BJ (cell line): Measurements from ENCODE around the gene MSANTD3. TPM values are rescaled to one million over a fixed set of nuclear protein-coding genes. Genes with fewer than 3 reads are reported as not detected.
A peak's percentile ranks its signal among the peaks of the same experiment; 100 is the strongest.

Source experiments
- CTCF ChIA-PET: fragments of 350-600 bp; formaldehyde crosslinking; extraction: SDS; loops from one replicate; lab custom pipeline; 2021; ENCODE audit warnings: antibody characterized with exemption, inconsistent platforms; lab: Yijun Ruan, JAX
- POLR2A ChIA-PET: fragments of 300-600 bp; sonication (Branson Sonifier 250); formaldehyde crosslinking; extraction: SDS; loops from one replicate; lab custom pipeline; 2021; ENCODE audit warnings: antibody characterized with exemption; lab: Charles Lee
- DNase-seq: peaks from one replicate; pipeline ENCODE4 v3.0.0-alpha.2; 2011; ENCODE audit warnings: low read depth
- H3K27me3 ChIP-seq: 2 replicates; pipeline ENCODE4 v1.6.0; 2011; ENCODE audit warnings: low read length; ENCODE audit not compliant: control insufficient read depth, insufficient read depth
- H3K36me3 ChIP-seq: 2 replicates; pipeline ENCODE4 v1.5.1; 2011; ENCODE audit warnings: low read length; ENCODE audit not compliant: control insufficient read depth, insufficient read depth
- H3K4me3 ChIP-seq: 2 replicates; pipeline ENCODE4 v1.5.1; 2011; ENCODE audit warnings: low read depth, mild to moderate bottlenecking, control low read depth, low read length
- polyA plus RNA-seq: library from polyadenylated mRNA; depleted of rRNA; stranded (reverse); fragments of >200 nt; gene quantifications from 2 replicates; pipeline ENCODE4 v1.2.3, GENCODE V29; 2011
- TF ChIP-seq, protein P1 (sequence below): IDR thresholded peaks from 2 replicates; pipeline ENCODE4 v1.5.1; 2011; ENCODE audit warnings: low read depth, mild to moderate bottlenecking, control low read depth, inconsistent platforms, low read length, moderate library complexity; ENCODE audit not compliant: insufficient read depth

The MSANTD3 gene
- polyA plus RNA-seq, 1 experiment = 34.5 TPM

DNA sequence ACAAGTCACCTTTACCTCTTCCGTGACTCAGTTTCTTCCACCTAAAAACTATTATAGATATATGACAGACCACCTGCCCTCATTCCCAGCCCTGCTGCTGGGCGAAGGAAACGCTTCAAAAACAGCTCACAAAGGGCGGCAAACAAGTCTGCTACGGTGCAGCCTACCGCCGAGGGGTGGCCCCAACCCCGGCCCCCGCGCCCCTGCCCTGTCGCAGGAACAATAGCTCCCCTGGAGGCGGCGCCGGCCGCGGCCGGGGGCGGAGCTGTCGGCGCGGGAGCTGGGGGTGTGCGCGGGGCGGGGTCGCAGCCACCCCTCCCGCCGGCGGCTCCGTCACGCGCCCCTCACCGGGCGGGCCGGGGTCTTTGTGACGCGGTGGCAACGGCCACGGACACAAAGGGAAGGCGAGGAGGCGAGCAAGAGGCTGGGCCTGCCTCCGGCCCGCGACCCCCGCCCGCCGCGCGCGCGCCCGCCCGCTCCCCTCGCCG, 45.9 kb downstream of the MSANTD3 start, which contains the start of gene TMEFF1:
Gene TMEFF1, plus strand, starts transcription at position 362 of the 488 bp plus-strand sequence. CDS start 396 bp downstream, outside the sequence.
- ChIA-PET CTCF (interaction anchor here (0.6 to 1.3 kb wide), 2 partner anchors 16 to 1279 kb away, joined by 3 read pairs; no protein-coding TSS in a partner anchor), POLR2A (no interaction called here)
- TF ChIP-seq, protein P1, sequence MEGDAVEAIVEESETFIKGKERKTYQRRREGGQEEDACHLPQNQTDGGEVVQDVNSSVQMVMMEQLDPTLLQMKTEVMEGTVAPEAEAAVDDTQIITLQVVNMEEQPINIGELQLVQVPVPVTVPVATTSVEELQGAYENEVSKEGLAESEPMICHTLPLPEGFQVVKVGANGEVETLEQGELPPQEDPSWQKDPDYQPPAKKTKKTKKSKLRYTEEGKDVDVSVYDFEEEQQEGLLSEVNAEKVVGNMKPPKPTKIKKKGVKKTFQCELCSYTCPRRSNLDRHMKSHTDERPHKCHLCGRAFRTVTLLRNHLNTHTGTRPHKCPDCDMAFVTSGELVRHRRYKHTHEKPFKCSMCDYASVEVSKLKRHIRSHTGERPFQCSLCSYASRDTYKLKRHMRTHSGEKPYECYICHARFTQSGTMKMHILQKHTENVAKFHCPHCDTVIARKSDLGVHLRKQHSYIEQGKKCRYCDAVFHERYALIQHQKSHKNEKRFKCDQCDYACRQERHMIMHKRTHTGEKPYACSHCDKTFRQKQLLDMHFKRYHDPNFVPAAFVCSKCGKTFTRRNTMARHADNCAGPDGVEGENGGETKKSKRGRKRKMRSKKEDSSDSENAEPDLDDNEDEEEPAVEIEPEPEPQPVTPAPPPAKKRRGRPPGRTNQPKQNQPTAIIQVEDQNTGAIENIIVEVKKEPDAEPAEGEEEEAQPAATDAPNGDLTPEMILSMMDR = 0 out of 2 replicates have a peak, but pooled peaks have one; percentile 22
- Histone ChIP-seq H3K27me3 (no peaks in the 10 kb centered on the region), H3K36me3 (no peaks in the 10 kb centered on the region), H3K4me3 (peak within 1 kb of the TSS; percentile 76)
- no peak for DNase-seq

DNA sequence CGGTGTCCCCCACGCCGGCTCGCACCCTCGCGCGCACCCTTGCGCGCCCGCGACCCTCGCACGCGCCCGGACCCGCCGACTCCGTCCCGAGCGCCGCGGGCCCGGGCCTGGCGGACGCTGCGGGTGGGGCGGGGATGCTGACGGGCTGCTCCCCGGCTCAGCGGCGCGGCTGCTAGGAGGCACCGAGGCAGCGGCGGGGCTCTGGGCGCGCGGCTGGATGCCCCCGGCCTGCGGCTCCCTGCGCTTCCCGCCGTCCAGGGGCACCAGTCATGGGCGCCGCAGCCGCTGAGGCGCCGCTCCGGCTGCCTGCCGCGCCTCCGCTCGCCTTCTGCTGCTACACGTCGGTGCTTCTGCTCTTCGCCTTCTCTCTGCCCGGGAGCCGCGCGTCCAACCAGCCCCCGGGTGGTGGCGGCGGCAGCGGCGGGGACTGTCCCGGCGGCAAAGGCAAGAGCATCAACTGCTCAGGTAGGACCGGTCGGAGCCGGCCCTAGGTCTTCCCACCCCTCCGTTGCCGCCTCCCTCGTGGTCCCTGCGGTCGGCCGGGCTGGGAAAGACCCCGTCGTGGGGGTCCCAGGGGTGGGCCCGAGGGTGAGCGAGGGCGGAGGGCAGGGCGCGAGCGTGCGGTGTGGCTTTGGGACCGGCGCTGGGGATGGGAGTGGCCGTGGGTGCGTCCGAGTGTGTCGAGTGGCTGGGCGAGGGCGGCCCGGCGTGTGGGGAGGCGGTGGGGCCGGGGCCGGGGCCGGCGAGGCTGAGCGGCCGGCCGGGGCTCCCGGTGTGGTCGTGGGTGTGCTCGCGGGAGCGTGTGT, 46.5 kb downstream of the MSANTD3 start:
- ChIA-PET POLR2A (no interaction called here), CTCF (interaction anchor here (0.6 to 1.3 kb wide), 2 partner anchors 17 to 1280 kb away, joined by 3 read pairs; no protein-coding TSS in a partner anchor)
- DNase-seq = no peak
- TF ChIP-seq, protein P1 = no peak
- H3K36me3 ChIP-seq = no peaks in the 10 kb centered on the region
- H3K27me3 ChIP-seq = no peaks in the 10 kb centered on the region
- H3K4me3 ChIP-seq = peak overlapping the region; percentile 76

DNA sequence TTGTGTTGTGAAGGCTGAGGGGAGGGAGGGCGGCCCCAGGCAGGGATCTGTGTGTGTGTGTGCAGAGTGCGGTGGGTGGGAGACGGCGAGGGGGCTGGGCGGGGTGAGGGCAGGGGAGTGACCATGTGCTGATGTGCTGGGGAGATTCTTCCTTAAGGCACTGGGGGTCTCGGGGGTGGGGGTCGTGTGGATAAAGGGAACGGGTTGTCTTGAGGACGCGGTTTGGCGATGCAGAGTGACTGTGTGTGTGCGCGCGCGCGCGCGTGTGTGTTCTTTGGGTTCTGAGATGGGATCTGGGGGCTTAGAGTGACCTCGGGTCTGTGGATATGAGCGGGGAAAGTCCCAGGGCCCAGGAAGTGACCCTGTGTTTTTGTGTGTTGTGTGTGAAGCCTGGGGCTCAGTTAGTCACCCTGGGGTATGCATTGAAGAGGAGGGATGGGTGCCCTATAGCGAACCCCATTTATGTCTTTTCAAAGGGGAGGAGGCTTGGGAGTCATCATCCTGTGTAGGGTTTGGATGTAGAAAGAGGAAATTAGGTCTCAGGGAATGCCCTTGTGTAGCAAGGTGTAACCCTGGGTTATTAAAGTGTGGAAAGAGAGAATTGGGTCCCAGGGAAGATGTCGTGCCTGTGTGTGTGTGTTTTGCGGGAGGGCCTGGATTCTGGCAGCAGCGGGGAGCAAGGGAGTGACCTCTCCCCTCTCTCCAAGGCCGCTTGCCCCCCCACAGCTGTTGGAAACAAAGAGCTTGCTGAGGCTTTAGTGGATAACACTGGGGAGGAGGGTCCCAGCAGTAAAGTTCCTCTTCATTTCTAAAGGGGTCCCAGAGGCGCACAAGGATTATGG, 47.4 kb downstream of the MSANTD3 start:
- TF ChIP-seq, protein P1 = no peak
- no peak for DNase-seq
- ChIA-PET POLR2A (no interaction called here), CTCF (interaction anchor here (0.8 to 1.2 kb wide), 2 partner anchors 8 to 32 kb away, joined by 3 read pairs; no protein-coding TSS in a partner anchor)
- Histone ChIP-seq H3K4me3 (peak overlapping the region; percentile 76), H3K27me3 (no peaks in the 10 kb centered on the region), H3K36me3 (no peaks in the 10 kb centered on the region)

DNA sequence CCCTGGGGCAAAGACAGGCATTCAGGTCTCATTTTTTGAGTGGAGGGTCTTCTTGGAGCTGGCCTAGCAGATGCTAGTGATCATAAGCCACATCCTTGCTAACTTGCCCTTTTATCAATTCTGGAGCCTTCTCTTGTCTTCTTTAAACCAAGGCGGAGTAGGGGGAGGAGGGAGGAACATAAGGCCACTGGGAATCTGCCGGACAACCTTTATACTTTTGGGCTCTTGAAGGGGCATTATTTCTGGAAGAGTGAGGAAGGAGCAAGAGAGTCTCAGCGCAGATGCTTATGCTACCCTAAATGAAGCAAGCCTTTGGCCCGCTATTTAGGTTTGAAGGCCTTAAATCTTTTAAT, 48.0 kb downstream of the MSANTD3 start:
- Histone ChIP-seq H3K36me3 (no peaks in the 10 kb centered on the region), H3K27me3 (no peaks in the 10 kb centered on the region), H3K4me3 (no peak overlapping the region)
- TF ChIP-seq, protein P1 = no peak
- CTCF ChIA-PET = interaction anchor here (0.6 to 1.2 kb wide), 4 partner anchors 9 to 979 kb away, joined by 3 to 4 read pairs (median 3); no protein-coding TSS in a partner anchor
- DNase-seq = no peak
- POLR2A ChIA-PET = no interaction called here
